Lung (tissue), 12 donors: Measurements from ENCODE around the gene AMIGO3. TPM values are rescaled to one million over a fixed set of nuclear protein-coding genes. Genes with fewer than 3 reads are reported as not detected.

Source experiments
- ATAC-seq: fragments of 200-7000 bp; cut with Tn5 transposase; one replicate; pipeline ENCODE4 v1.9.1; 2020; ENCODE audit warnings: moderate number of reproducible peaks; ENCODE audit not compliant: insufficient read depth, low FRiP score
- DNase-seq, 3 donors: peaks; one replicate each; pipeline ENCODE4 v3.0.0-alpha.2; 2013 to 2017
- H3K27ac ChIP-seq, 2 donors: one replicate each; pipeline ENCODE4 v1.5.1; 2013; ENCODE audit warnings: mild to moderate bottlenecking in 2 of 2, moderate library complexity in 2 of 2, control low read depth in 1 of 2, inconsistent platforms in 1 of 2, low read depth in 1 of 2, low read length in 1 of 2
- H3K27me3 ChIP-seq, 3 donors: one replicate each; pipeline ENCODE4 v1.5.1; 2013; ENCODE audit warnings: low read length in 2 of 3; ENCODE audit not compliant: control insufficient read depth in 3 of 3, insufficient read depth in 3 of 3
- H3K36me3 ChIP-seq, 4 donors: one replicate each; pipeline ENCODE4 v1.5.1; 2013; ENCODE audit warnings: low read length in 4 of 4, mild to moderate bottlenecking in 1 of 4, moderate library complexity in 1 of 4; ENCODE audit not compliant: control insufficient read depth in 4 of 4, insufficient read depth in 4 of 4
- H3K4me1 ChIP-seq, 5 donors: one replicate each; pipeline ENCODE4 v1.5.1; 2013; ENCODE audit warnings: low read length in 5 of 5, mild to moderate bottlenecking in 2 of 5, moderate library complexity in 1 of 5; ENCODE audit not compliant: control insufficient read depth in 5 of 5, insufficient read depth in 5 of 5
- H3K4me3 ChIP-seq: one replicate; pipeline ENCODE4 v1.5.1; 2013; ENCODE audit warnings: mild to moderate bottlenecking, control low read depth, moderate library complexity
- H3K9ac ChIP-seq, 2 donors: one replicate each; pipeline ENCODE4 v1.5.1; 2013; ENCODE audit warnings: low read length in 2 of 2, control low read depth in 1 of 2; ENCODE audit not compliant: insufficient read depth in 1 of 2
- H3K9me3 ChIP-seq, 4 donors: one replicate each; pipeline ENCODE4 v1.5.1; 2013; ENCODE audit warnings: low read length in 3 of 4, mild to moderate bottlenecking in 1 of 4, moderate library complexity in 1 of 4; ENCODE audit not compliant: control insufficient read depth in 4 of 4, insufficient read depth in 3 of 4
- WGBS, 2 donors: extraction: QIAGEN DNeasy Blood & Tissue Kit; methylation state at CpG; one replicate each; pipeline ENCODE4 v1.1.7; 2013; 5-methylcytosine and 5-hydroxymethylcytosine counted together
- polyA plus RNA-seq, 2 donors: library from polyadenylated mRNA; stranded (reverse); fragments of 200-250 nt; gene quantifications; one replicate each; pipeline ENCODE4 v1.2.1, GENCODE V29; 2013
- total RNA-seq, 2 donors: library from RNA; depleted of rRNA in 1 of 2; stranded (reverse); fragments of >200 nt in 1 of 2; gene quantifications; one replicate each; pipeline ENCODE4 v1.2.1, GENCODE V29; 2014 to 2021
- TF ChIP-seq, protein P1 (sequence below): IDR thresholded peaks from 2 replicates; pipeline ENCODE4 v1.5.1; 2012; ENCODE audit warnings: mild to moderate bottlenecking; ENCODE audit errors: control extremely low read depth, extremely low read depth
- donor health status: control.
- donor health status: control.
- donor health status: Bipolar disorder and iron deficiency.
- donor health status: healthy.
- donor health status: DM: yes; HTN: yes; CAD: no.

The AMIGO3 gene
- total and polyA plus RNA-seq, 4 donors: 0.25 to 0.63 (median 0.51) TPM; not detected in 1

DNA sequence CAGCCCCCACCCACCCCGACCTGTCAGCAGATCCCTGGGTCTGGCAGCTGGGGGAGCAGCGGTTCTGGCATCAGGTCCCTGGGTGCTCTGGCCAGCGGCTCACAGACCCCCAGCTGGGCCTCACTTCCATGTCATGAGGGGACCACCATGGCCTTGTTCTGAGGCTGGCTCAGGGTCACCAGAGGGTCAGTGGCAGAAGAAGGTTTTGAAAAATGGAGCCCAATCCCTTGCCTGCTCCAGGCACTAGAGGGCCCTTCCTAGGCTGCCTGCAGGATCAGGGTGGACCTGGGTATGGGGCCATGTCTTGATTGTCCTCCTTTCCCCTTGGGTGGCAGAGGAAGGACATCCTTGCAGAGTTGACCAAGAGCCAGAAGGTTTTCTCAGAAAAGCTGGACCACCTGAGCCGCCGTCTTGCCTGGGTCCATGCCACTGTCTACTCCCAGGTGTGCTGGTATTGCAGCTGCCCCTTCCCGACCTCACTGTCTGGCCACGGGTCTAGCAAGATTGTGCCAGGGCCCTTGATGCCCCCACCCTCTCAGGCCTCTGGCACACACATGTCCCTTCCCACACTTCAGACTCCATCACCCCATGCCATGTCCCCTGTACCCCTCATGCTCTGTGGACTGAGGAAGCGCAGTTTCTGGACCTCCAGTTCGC, 12.9 kb downstream of the AMIGO3 start:
- no peak overlapping the region for H3K9ac ChIP-seq
- TF ChIP-seq, protein P1, sequence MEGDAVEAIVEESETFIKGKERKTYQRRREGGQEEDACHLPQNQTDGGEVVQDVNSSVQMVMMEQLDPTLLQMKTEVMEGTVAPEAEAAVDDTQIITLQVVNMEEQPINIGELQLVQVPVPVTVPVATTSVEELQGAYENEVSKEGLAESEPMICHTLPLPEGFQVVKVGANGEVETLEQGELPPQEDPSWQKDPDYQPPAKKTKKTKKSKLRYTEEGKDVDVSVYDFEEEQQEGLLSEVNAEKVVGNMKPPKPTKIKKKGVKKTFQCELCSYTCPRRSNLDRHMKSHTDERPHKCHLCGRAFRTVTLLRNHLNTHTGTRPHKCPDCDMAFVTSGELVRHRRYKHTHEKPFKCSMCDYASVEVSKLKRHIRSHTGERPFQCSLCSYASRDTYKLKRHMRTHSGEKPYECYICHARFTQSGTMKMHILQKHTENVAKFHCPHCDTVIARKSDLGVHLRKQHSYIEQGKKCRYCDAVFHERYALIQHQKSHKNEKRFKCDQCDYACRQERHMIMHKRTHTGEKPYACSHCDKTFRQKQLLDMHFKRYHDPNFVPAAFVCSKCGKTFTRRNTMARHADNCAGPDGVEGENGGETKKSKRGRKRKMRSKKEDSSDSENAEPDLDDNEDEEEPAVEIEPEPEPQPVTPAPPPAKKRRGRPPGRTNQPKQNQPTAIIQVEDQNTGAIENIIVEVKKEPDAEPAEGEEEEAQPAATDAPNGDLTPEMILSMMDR: no peak
- peaks cover 0 to 47% (median 22%) of the 10 kb centered on the region in 4 donors for H3K36me3 ChIP-seq
- no peak for DNase-seq
- H3K9me3 ChIP-seq: no peaks in the 10 kb centered on the region
- no peak for ATAC-seq
- H3K27ac ChIP-seq: no peak overlapping the region
- H3K4me3 ChIP-seq: no peak overlapping the region
- WGBS, 2 donors: 93 to 94% methylated on average over 9 of the region's 9 CpGs
- H3K4me1 ChIP-seq: peaks cover 0 to 5% (median 0%) of the 10 kb centered on the region in 5 donors
- H3K27me3 ChIP-seq: no peaks in the 10 kb centered on the region

DNA sequence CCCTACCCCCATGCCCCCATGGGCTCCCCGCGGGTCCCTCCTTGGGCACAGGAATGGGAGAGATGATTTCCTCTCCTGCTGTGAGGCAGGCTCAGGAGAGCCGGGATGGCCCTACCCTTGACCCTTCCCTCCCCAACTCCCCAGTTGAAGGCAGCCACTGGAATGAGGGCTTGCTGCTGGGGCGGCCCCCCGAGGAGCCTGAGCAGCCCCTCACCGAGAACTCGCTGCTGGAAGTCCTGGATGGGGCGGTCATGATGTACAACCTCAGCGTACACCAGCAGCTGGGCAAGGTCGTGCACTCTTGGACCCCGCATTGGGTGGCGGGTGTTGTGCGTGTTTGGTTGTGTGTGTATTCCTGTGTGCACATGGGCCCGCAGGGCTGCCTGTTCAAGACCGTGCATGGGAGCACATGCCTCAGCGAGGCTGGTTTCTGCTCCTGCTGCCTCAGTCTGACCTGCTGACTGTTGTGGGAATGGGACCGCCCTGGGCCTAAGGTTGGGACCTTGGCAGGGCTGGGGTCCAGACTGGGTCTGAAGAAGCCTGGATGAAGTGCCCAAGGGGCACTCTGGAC, 14.0 kb downstream of the AMIGO3 start:
- DNase-seq (no peak), ATAC-seq (no peak)
- no peak overlapping the region for H3K9ac ChIP-seq
- no peaks in the 10 kb centered on the region for H3K9me3 ChIP-seq
- no peak overlapping the region for H3K4me3 ChIP-seq
- 96% methylated on average over 17 of the region's 17 CpGs for WGBS, 2 donors
- TF ChIP-seq, protein P1: no peak
- peaks cover 0 to 56% (median 19%) of the 10 kb centered on the region in 4 donors for H3K36me3 ChIP-seq
- H3K4me1 ChIP-seq: peaks cover 0 to 5% (median 0%) of the 10 kb centered on the region in 5 donors
- no peak overlapping the region for H3K27ac ChIP-seq
- H3K27me3 ChIP-seq: no peaks in the 10 kb centered on the region

DNA sequence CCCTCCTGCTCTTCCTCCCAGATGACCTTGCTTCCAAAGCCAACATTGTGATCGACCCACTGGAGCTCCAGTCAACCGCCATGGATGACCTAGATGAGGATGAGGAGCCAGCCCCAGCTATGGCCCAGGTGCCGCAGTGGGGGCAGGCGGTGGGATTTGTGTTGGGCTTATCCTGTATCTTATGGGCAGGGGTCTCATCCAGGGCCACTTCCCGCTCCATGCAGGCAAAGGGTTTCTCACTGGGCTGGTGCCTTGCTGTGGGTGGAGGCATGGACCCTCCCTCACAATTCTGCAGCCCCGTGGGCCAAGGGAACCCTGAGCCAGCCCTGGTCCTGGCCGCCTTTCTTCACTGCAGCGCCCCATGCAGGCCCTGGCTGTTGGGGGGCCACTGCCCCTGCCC, 14.9 kb downstream of the AMIGO3 start:
- Histone ChIP-seq H3K4me3 (no peak overlapping the region), H3K36me3 (peaks cover 0 to 60% (median 20%) of the 10 kb centered on the region in 4 donors), H3K9me3 (no peaks in the 10 kb centered on the region), H3K27ac (no peak overlapping the region), H3K27me3 (no peaks in the 10 kb centered on the region), H3K9ac (no peak overlapping the region), H3K4me1 (peaks cover 0 to 5% (median 0%) of the 10 kb centered on the region in 5 donors)
- TF ChIP-seq, protein P1: no peak
- ATAC-seq (no peak), DNase-seq (no peak)
- WGBS, 2 donors: 93 to 97% methylated on average over 8 of the region's 8 CpGs
